Smooth muscle cell (in vitro differentiated cells): ENCODE results near the gene NDUFA13. TPM values are rescaled to one million over a fixed set of nuclear protein-coding genes. Genes with fewer than 3 reads are reported as not detected.

ENCODE experiments used
- DNase-seq: peaks from one replicate; lab custom pipeline; 2025; ENCODE audit not compliant: unreplicated experiment; lab: John Stamatoyannopoulos, UW
- H2AFZ ChIP-seq: fragments of 200-600 bp; sonication (generic); 2 replicates; pipeline ENCODE4 v1.6.0; 2016; ENCODE audit warnings: antibody characterized with exemption, low read depth, mild to moderate bottlenecking
- H3F3A ChIP-seq: fragments of 200-600 bp; sonication (generic); 2 replicates; pipeline ENCODE4 v1.6.0; 2017; ENCODE audit warnings: antibody characterized with exemption, low read depth
- H3K27ac ChIP-seq: fragments of 200-600 bp; sonication (generic); 2 replicates; pipeline ENCODE4 v1.5.1; 2016; ENCODE audit warnings: low read depth, mild to moderate bottlenecking
- H3K27me3 ChIP-seq: fragments of 200-600 bp; sonication (generic); 2 replicates; pipeline ENCODE4 v1.6.1; 2016; ENCODE audit warnings: low read depth, mild to moderate bottlenecking
- H3K36me3 ChIP-seq: fragments of 200-600 bp; sonication (generic); 2 replicates; pipeline ENCODE4 v1.5.1; 2016; ENCODE audit warnings: low read depth
- H3K4me1 ChIP-seq: fragments of 200-600 bp; sonication (generic); 2 replicates; pipeline ENCODE4 v1.5.1; 2016; ENCODE audit warnings: low read depth
- H3K4me2 ChIP-seq: fragments of 200-600 bp; sonication (generic); 2 replicates; pipeline ENCODE4 v1.6.0; 2016; ENCODE audit warnings: mild to moderate bottlenecking
- H3K4me3 ChIP-seq: fragments of 200-600 bp; sonication (generic); 2 replicates; pipeline ENCODE4 v1.5.1; 2016; ENCODE audit warnings: mild to moderate bottlenecking
- H3K79me2 ChIP-seq: fragments of 200-600 bp; sonication (generic); 2 replicates; pipeline ENCODE4 v1.6.0; 2016; ENCODE audit warnings: low read depth, mild to moderate bottlenecking
- H3K9ac ChIP-seq: fragments of 200-600 bp; sonication (generic); 2 replicates; pipeline ENCODE4 v1.6.0; 2016; ENCODE audit warnings: low read depth
- H3K9me3 ChIP-seq: fragments of 200-600 bp; sonication (generic); replicated peaks from 2 replicates; pipeline ENCODE4 v1.5.1; 2016; ENCODE audit warnings: low read depth
- H4K20me1 ChIP-seq: fragments of 200-600 bp; sonication (generic); 2 replicates; pipeline ENCODE4 v1.6.0; 2016; ENCODE audit warnings: low read depth
- WGBS: methylation state at CpG from one replicate; pipeline ENCODE4 v1.1.7; 2016; ENCODE audit warnings: low lambda C conversion rate; 5-methylcytosine and 5-hydroxymethylcytosine counted together
- polyA plus RNA-seq: library from polyadenylated mRNA; unstranded; fragments of >200 nt; fragmentation: Nextera tagmentation; extraction: Ambion mirVana; gene quantifications from 2 replicates; pipeline ENCODE4 v1.2.1, GENCODE V29; 2016
- total RNA-seq: library from RNA; depleted of rRNA; stranded (reverse); fragments of >200 nt; gene quantifications from 2 replicates; pipeline ENCODE4 v1.2.3, GENCODE V29; 2014
- TF ChIP-seq, protein P1 (sequence below): fragments of 200-600 bp; sonication (generic); IDR thresholded peaks from 2 replicates; pipeline ENCODE4 v1.5.1; 2017; ENCODE audit warnings: borderline replicate concordance, mild to moderate bottlenecking, antibody characterized with exemption; ENCODE audit not compliant: insufficient read depth, poor library complexity, severe bottlenecking

Gene NDUFA13
- total and polyA plus RNA-seq, 2 experiments from 2014 or later: 42.3 to 559 TPM

GRCh38 chr19:19520989-19521388 is 5.0 kb downstream of the NDUFA13 start:
- no peaks in the 10 kb centered on the region for H3F3A ChIP-seq
- no peak overlapping the region for H3K4me3 ChIP-seq
- H3K36me3 ChIP-seq: no peaks in the 10 kb centered on the region
- H3K27me3 ChIP-seq: no peaks in the 10 kb centered on the region
- H3K79me2 ChIP-seq: peaks cover 82% of the 10 kb centered on the region
- H3K4me2 ChIP-seq: no peak overlapping the region
- H2AFZ ChIP-seq: no peak overlapping the region
- H3K27ac ChIP-seq: no peak overlapping the region
- no peak for DNase-seq
- H3K9ac ChIP-seq: no peak overlapping the region
- peaks cover 9% of the 10 kb centered on the region for H3K4me1 ChIP-seq
- H3K9me3 ChIP-seq: no peaks in the 10 kb centered on the region
- TF ChIP-seq, protein P1, sequence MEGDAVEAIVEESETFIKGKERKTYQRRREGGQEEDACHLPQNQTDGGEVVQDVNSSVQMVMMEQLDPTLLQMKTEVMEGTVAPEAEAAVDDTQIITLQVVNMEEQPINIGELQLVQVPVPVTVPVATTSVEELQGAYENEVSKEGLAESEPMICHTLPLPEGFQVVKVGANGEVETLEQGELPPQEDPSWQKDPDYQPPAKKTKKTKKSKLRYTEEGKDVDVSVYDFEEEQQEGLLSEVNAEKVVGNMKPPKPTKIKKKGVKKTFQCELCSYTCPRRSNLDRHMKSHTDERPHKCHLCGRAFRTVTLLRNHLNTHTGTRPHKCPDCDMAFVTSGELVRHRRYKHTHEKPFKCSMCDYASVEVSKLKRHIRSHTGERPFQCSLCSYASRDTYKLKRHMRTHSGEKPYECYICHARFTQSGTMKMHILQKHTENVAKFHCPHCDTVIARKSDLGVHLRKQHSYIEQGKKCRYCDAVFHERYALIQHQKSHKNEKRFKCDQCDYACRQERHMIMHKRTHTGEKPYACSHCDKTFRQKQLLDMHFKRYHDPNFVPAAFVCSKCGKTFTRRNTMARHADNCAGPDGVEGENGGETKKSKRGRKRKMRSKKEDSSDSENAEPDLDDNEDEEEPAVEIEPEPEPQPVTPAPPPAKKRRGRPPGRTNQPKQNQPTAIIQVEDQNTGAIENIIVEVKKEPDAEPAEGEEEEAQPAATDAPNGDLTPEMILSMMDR: no peak
- peaks cover 77% of the 10 kb centered on the region for H4K20me1 ChIP-seq
- WGBS: 95% methylated on average over 6 of the region's 6 CpGs

GRCh38 chr19:19523177-19523576 is 7.2 kb downstream of the NDUFA13 start:
- H3K4me2 ChIP-seq: no peak overlapping the region
- H3K27ac ChIP-seq: no peak overlapping the region
- 94% methylated on average over 3 of the region's 3 CpGs for WGBS
- DNase-seq: no peak
- H3K4me1 ChIP-seq: no peaks in the 10 kb centered on the region
- H3K9me3 ChIP-seq: no peaks in the 10 kb centered on the region
- no peaks in the 10 kb centered on the region for H3K36me3 ChIP-seq
- no peaks in the 10 kb centered on the region for H3K27me3 ChIP-seq
- no peak overlapping the region for H3K9ac ChIP-seq
- H2AFZ ChIP-seq: no peak overlapping the region
- no peaks in the 10 kb centered on the region for H3F3A ChIP-seq
- H4K20me1 ChIP-seq: peaks cover 94% of the 10 kb centered on the region
- TF ChIP-seq, protein P1: no peak
- no peak overlapping the region for H3K4me3 ChIP-seq
- H3K79me2 ChIP-seq: peaks cover 61% of the 10 kb centered on the region

DNA sequence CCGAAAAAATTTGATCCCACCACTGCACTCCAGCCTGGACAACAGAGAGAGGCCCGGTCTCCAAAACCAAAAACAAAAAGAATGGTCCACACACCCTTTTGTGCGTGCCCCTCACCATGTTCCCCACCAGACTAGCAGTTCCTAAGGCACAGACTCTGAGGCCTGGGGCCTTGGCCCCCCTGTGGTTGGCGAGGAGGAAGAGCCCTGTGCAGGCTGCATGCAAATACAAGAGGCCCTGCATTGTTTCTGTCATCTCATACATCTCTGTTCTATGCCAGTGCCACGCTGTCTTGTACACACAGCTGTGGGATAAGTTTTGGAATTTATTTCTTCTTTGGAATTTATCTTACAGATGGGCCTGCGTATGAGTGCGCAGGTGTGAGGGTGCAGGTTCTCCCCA is 8.0 kb downstream of the NDUFA13 start:
- Histone ChIP-seq H3K27me3 (no peaks in the 10 kb centered on the region), H4K20me1 (peaks cover 89% of the 10 kb centered on the region), H2AFZ (no peak overlapping the region), H3K27ac (no peak overlapping the region), H3K4me2 (no peak overlapping the region), H3K9me3 (no peaks in the 10 kb centered on the region), H3K4me3 (no peak overlapping the region), H3K79me2 (peaks cover 52% of the 10 kb centered on the region), H3K36me3 (no peaks in the 10 kb centered on the region), H3K4me1 (no peaks in the 10 kb centered on the region), H3F3A (no peaks in the 10 kb centered on the region), H3K9ac (no peak overlapping the region)
- TF ChIP-seq, protein P1: no peak
- 87% methylated on average over 7 of the region's 7 CpGs for WGBS
- DNase-seq: no peak

GRCh38 chr19:19525611-19526380 is 9.8 kb downstream of the NDUFA13 start:
- peaks cover 36% of the 10 kb centered on the region for H3K79me2 ChIP-seq
- H3K4me1 ChIP-seq: no peaks in the 10 kb centered on the region
- H4K20me1 ChIP-seq: peaks cover 73% of the 10 kb centered on the region
- H3K36me3 ChIP-seq: no peaks in the 10 kb centered on the region
- no peak for DNase-seq
- H3K27ac ChIP-seq: no peak overlapping the region
- no peak overlapping the region for H3K9ac ChIP-seq
- no peaks in the 10 kb centered on the region for H3F3A ChIP-seq
- no peak overlapping the region for H2AFZ ChIP-seq
- H3K27me3 ChIP-seq: no peaks in the 10 kb centered on the region
- no peak overlapping the region for H3K4me2 ChIP-seq
- H3K9me3 ChIP-seq: no peaks in the 10 kb centered on the region
- no peak overlapping the region for H3K4me3 ChIP-seq
- WGBS: 95% methylated on average over 23 of the region's 23 CpGs
- TF ChIP-seq, protein P1: no peak
